GM19438 (cell line): ENCODE results near the gene TANC1.

ENCODE experiments used
- ATAC-seq: cut with Tn5 transposase; IDR thresholded peaks from one replicate; pipeline ENCODE4 v1.9.1; 2021; ENCODE audit warnings: low read depth; ENCODE audit not compliant: unreplicated experiment

Gene TANC1

DNA sequence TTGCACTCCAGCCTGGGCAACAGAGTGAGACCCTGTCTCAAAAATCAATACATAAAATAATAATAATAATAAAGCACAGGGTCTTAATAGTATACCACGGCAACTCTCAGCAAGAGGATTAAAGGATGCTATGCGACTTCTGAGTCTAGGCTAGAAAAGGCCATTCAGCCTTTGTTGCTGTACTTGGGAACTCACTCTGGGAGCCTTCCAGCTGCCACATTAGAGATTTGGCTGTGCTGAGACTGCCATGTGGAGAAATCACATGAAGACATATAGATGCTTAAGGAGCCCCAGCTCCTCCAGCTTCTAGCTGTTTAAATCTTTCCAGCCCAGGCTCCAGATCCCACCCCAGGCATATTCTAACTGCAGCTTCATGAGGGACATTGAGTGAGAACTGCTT is 8.2 kb upstream of the TANC1 start:
- no peak for ATAC-seq

DNA sequence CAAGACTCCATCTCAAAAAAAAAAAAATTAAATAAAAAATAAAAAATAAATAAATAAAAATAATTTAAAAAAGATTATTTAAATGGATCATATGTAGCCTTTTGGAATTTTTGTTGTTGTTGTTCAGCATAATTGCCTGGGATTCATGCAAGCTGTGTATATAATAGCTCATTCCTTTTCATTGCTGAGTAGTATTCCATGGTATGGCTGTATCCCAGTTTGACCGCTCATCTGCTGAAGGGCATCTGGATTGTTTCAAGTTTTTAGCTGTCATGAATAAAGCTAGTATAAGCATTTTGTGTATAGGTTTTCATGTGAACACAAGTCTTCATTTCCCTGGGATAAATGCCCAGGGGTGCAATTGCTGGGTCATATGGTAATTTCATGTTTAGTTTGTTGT is 6.4 kb upstream of the TANC1 start:
- no peak for ATAC-seq

DNA sequence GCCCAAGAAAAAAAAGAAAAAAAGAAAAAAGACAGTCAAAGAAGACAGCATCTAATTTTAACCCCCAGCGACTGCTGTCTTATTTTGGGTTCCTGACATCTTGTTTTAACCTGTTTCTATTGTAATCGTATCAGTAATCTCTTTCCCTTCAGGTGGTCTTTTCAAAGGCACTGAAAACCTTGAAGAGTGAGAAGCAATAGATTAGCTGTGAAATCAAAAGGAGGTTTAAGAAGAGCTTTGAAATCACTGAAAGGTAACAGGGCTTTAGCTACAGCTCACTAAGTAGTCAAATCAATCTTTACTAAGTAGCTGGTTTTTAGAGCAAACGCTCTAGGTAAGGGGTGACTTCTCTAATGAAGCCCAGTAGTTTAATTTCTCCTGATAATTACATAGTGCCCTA is 5.4 kb upstream of the TANC1 start:
- no peak for ATAC-seq

DNA sequence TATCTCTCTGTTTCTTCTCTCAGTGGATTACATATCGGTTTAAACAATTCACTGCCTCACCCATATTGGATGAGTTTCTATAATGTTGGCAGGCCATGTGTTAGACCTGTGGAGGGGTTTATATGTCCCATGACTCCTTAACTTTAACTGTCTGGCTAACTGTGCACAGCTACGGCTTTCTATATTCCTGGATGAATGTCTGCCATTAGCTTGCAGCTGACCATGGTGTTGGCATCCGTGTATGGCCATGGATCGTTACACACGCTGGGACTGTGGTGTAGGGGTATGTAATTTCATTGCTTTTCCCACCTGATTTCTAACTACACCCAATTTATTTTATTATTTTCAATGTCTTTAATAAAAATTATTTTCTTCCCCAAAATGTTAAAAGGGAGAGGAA is 3.3 kb upstream of the TANC1 start:
- ATAC-seq: no peak

DNA sequence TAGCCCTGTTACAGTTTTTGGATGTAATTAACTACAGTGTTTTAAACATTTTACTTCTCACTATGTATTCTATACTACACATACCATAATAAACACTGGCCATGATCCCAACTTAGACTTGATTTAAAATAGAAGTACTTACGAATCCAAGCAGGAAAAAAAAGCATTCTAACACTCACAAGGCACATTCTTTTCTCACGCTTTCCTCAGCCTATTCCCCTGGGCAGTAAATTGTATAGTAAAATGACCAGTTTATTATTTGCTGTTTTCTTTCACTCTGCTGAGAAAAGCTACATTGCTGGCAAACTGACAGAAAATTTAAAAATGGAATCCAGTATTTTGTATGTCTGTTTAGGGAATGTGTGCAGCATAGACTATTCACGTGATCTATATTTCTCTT is 2.8 kb upstream of the TANC1 start:
- ATAC-seq: no peak

DNA sequence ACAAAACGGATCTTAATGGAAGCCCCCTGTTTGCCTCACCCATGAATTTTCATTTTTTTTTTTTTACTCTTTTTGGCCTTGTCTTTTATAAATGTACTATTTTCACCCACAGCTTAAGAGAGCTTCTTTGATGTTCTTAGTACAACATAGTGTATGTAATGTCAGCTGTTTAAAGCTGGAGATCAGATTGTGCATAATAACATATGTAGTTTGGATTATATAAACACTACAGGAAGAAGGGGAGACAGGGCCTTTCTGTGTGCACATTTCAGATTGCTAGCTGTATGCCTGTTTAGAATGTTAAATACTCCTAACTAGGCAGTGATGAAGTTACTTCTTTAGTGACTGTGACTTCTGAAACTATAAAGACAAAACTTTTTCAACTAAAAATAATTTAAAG is 2.1 kb upstream of the TANC1 start:
- ATAC-seq: no peak

DNA sequence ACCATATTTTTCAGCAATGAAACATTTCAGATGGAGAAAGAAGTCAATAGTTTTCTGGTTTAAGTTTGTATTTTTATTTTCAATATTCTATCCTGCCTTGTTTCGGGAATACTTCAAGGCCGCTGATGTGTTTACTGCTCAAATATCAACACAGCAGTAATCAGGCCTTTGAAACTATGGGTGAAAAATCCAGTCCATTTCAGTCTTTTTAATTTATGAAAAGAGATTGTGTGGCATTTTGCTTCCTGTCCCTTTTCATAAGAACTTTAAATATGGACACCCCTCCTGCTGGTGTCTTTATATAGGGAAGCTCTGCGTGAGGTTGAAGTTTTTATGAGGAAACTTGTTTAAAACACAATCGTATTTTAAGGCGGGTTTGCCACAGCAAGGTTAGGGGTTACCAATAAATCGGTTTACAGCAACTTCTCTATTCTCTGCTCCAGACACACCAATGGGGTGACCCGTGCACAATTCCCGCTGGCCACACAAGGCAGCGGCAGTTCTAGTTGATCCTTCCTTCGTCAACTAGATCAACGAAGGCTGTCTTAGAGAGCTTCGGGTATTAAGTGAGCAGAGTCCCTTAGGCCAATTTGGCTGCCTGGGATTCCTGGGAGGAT is 1.2 kb upstream of the TANC1 start:
- no peak for ATAC-seq

DNA sequence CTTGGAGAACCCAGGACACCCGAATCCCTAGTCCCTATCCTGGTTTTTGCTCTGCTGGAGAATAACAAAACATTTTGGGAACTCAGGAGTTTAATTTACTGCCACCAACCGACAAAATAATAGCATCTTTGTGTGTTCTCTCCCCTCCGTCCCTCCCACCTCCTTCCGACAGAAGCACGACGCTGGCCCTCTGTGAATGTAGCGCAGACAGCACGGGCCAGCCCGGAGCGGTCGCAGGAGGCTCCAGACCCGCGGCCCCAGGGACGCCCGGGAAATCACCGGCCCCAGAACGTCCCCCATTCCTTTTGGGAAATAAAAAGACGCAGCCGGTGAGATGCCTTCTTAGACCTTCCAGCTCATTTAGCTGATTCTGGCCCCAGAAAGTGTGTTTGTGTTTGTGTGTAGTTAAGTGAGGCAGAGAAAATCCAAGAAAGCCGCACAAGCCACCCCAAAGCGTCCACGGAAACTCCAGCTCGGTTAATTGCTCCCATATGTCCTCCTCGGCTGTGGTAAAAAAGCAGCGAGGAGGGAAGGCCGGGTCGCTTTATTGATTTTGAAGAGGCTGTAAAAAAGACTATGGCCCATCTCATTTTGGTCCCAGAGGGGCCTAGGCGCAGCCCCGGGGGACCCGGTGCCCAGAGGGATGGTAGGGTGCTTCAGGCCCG is 577 bp upstream of the TANC1 start:
- ATAC-seq: no peak

DNA sequence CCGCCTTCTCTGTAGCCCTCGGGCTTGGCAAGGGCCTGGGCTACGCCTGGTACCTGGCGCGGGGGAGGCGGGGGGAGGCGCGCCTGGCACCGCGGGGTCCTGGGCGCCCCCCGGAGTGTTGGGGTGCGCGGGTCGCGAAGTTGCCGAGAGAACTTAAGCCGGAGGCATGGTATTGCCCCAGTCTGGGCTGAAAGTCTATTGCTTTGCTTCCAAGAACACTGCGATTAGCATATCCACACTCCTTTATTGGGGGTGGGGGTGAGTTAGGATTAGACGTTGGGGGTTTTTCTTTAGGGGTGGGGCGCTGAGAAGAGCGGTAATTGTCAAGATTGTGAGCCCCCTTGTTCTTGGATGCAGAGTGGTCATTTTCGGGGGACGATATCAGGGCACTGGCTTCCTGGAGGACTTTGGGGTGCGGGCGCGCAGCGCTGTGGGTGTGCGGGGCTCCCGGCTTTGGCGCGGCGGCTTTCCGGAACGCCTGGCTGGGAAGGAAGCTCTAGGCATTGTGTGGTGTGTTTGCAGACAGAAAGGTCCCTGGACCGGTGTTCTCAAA is 798 bp downstream of the TANC1 start:
- ATAC-seq: peak; percentile 3

DNA sequence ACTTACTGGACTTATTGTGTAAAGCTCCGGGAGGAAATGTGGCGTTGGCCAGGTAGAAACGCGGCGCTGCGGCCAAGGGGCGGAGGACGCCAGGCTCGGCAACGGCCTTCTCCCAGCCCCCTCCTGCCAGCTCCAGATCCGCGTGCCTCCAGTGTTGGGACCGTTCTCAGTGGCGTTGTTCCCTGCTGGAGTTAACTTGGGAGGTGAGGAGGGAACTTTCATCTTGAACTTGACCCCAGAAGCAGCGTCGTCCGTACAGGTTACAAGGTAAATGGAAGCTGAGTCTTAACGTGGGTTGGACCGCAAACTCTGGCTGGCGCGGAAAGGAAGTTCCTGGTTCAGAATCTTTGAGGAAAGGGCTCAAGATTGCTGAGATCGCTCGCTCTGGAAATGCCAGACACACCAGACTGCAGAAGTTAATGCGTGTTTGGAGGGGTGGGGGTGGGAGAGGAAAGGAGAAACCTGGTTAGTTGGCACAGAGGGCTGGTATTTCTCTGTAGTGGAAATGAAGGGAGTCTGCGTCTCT is 1.3 kb downstream of the TANC1 start:
- ATAC-seq: peak; percentile 8

DNA sequence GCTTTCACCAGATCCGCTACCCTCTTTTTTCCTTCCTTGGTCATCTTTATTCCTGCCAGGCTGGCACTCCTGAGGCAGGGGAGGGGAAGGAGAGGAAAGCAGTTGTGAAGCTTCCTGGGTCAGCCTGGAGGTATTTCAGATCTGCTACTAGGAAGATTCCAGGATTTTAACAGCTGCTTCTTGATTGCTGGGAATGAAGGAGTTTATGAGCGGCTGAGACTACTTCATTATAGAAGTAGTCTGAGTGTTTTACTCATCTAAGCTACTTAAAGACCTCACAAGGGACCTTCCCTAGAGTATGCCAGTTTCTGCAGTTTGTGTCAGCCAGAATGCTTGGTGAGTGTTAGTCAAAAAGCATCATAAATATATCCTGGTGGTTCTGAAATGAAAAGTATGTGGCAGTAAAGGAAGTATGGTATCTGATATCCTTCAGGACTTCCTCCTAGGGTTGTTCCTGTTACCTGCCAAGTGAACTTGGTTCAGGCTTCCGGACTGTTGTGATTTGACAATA is 1.9 kb downstream of the TANC1 start:
- no peak for ATAC-seq

DNA sequence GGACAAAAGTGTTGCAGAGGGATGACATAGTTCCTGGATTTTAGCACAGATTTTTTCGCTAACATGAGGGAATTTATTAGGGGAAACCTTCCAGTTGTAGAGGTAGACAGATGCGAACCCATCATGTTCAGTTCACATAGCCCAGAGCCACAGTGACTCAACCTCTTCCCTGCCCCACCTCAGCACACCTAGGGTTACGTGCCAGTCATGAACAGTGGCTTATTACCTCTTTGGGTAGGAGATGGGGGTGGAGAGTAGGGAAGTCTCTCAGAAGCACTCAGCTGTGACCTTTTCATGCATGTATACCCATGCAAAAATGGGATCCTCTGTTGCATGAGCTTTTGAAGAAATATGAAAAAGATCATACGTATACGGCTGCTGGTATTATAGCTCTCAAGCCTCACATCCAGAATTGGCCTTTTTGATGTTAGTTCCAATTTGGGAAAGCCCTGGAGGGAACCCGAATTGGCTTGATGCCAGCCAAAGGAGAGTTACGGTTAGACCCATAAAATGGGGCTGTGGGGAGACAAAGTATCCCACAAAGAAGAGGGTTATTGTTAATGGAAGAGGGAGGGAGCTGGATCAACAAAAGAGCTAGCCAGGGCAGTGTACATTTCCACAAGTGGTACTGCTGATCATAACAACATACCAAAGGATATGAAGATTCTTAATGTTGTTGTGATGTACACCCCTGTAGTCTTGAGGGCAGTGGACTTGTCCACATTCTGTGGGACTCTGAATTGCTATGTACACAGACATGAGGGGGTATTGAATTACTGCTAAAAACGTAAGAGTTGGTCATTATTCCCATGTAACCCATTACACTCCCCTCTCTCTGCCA is 4.9 kb downstream of the TANC1 start:
- ATAC-seq: no peak

DNA sequence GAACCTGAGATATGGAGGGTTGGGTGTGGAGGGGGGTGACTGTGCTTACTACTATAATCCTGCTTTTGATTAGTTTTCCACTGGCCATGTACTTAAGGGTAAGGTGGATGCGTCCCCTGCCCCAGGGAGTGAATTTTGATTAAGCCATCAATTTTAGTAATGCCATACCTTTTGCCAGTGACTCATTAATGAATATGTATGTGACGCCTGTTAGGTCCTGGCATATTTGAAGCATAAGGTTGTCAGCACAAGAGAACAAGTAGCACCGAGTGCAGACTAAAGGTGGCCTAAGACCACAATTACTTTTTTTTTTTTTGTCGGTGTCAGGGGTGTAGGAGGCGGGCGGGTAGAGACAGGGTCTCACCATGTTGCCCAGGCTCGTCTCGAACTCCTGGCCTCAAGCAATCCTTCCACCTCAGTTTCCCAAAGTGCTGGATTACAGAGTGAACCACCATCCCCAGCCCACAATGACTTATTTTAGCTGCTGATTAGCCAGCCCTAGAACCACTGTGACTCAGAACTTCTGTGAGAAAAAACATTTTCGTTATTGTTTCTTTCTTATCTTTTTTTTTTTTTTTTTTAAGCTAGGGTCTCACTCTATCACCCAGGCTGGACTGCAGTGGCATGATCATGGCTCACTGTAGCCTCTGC is 7.0 kb downstream of the TANC1 start:
- ATAC-seq: no peak

DNA sequence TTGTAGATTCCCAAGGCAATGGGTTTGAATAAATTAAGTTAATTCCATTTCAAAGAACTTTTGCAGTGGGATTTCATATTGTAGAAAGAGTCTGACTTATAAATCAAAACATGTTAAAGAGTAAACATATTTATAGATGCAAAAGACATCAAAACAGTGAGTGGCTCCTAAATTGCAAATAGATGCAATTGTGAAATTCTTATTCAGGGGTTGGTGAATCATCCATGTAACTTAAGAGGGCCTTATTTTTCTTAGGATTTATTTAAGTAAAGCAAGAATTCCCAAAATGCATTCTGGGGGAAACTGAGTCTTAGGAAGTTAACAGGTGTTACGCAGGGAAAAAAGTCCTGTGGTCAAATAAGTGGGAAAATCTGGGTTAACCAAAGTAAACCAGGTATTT is 11.3 kb downstream of the TANC1 start:
- ATAC-seq: no peak

DNA sequence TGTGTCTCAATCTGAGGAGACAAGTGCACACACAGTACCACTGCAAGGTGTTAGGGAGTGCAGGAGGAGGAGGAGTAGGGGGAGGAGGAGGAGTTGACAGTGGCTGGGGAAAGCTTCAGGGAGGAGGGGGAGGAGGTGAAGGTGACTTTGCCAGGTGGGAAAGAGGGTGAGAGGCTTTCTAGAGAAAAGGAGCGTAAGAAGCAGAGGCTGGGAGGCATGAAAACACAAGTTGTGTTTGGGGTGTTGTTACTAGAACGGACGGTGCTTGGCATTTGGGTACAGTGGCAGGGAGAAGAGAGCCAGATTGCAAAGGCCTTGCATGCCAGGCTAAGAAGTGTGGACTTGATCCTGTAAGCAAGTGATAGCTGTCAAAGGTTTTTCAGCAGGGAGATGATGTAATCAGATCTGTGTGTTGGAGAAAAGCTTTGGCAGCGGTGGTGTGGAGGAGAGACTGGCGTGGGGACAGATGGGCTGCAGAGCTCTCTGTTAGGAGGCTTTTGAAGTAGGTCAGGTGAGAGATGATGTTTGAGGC is 16.2 kb downstream of the TANC1 start:
- no peak for ATAC-seq

DNA sequence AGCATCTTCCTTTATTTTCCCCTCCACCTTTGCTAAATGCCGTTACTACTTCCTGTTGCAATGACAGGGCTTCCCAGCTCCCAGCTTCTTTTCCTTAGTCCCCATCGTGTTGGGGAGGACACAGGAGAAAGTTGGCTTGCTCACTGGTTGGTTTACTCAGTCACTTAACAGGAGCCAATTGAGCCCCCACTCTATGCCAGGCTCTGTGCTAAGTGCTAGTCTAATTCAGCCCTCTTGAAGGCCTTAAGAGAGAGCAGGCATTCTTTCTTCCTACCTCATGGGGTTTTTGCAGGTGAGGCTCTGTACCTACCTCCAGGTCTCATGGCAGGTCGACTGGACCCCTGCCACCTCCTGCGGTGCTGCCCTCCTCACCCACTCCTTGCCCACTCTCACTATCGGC is 20.1 kb downstream of the TANC1 start:
- ATAC-seq: no peak

DNA sequence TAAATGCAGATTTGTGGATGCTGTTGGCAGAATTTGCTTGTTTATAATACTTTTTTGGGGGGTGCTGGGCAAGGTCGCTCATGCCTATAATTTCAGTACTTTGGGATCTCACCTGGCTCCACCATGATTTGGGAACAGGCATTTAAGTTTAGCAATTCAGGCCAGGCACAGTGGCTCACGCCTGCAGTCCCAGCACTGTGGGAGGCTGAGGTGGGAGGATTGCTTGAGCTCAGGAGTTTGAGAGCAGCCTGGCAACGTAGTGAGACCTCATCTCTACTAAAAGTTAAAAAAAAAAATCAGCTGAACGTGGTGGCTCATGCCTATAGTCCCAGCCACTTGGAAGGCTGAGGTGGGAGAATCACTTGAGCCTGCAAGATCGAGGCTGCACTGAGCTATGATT is 20.7 kb downstream of the TANC1 start:
- no peak for ATAC-seq

DNA sequence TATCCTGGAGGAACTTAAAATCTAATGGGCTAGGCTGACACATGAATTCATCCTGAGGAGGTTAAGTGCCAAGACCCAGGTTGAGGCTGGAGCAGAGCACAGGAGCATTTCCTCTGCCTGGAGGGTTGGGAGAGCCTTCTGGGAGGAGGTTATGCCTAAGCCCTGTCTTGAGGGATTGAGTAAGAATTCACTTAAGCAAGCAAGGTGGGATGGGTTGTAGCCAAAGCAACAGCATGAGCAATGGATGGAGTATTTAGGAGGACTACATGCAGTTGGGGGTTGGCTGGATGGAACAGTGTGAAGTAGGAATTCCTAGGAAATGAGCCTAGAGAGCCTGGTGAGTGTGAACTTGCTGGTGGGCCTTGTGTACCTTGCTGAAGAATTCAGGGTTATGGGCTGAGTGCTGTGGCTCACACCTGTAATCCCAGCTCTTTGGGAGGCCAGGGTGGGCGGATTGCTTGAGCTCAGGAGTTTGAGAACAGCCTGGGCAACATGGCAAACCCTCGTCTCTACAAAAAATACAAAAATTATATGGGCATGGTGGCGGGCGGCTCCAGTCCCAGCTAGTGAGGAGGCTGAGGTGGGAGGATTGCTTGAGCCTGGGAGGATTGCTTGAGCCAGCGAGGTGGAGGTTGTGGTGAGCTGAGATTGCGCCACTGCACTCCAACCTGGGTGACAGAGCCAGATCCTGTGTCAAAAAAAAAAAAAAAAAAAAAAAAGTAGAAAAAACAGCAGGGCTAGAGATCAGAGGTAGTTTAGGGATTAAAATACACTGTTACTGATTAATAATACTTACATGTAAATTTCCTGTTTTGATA is 22.2 kb downstream of the TANC1 start:
- no peak for ATAC-seq

DNA sequence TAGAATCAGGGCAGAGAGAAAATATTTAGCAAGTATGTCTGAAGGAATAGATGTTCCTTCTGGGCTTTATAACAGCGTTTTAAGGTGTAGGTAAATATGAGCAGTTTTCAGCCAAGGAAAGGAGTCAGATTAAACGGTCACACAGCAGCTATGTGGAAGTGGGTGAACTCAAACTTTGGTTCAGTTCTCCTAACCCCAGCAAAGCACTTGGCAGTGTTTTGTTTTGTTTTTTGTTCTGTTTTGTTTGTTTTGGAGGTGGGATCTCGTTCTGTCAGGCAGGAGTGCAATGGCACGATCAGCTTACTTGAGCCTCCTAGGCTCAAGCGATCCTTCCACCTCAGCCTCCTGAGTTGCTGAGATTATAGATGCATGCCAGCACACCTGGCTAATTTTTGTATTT is 24.6 kb downstream of the TANC1 start:
- ATAC-seq: no peak
